ENCODE results near the gene DISP2. TPM values are rescaled to one million over a fixed set of nuclear protein-coding genes. Genes with fewer than 3 reads are reported as not detected.

DISP2 gene
- total RNA-seq, 1 experiment from 2014 or later: 0.22 TPM

DNA sequence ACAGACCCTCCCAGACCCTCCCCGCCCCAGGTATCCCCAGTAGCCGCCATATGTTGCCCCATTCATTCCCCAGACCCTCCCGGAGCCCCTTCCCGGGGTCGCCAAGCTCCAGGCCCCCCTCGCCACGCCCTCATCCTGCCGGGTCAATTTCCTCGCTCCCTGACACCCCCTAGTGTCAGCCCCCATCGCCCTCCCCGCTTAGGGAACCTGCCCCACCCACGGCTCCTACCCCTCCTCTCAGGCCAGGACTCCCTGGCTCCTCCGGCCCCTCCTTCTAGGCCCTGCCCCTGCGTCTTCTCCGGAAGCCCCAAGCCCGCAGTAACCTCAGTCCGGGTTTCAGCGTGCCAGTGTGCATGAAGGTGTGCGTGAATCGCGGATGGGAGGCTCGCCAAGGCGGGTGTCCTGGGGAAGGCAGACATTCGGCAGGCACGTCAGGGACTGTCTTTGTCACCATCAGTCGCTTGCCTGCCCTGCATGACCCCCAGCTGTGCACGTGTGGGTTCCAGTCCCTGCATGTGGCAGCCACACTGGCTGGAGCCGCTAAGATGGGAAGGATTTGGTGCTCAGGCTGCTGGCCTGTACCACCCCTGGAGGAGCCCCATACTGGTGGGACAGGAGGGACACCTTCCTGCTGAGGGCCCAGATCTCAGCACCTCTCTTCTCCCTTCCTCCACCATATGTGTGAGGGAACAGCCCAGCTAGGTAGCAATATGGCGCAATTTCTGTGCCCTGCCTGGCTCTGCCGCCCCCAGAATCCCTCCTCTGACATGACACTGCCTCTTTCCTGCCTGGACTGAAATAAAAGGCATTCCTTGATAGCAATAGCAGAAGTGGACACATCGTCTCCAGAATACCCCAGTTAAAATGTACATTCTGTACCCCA is 693 bp downstream of the DISP2 start:
- no peak overlapping the region for H3K27ac ChIP-seq
- peak; percentile 40 to 42 for DNase-seq

DNA sequence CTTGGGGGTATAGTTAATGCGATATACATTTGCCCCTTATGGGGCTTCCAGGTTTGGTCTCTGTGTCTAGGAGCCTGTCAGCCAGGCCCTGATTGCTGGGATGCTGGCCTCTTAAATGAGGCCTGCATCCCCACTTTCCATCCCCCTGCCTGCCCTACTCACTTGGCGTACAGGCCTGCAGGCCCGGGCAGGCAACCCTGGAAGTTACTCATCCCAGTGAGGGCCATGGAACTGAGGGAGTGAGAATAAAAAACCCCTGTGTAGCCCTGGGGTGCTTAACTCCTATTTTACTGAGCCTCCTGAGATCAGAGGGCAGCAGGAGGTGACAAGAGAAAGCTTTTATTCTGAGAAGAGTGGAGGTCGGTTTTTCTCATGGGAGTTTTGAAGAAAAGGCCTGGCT is 2.0 kb downstream of the DISP2 start:
- no peaks in the 10 kb centered on the region for H3K9me3 ChIP-seq (replicated peaks)
- H3K4me1 ChIP-seq: peaks cover 3% of the 10 kb centered on the region; the same call in 1 of the 2 replicates
- no peak for DNase-seq
- H3K4me3 ChIP-seq: no peak overlapping the region
- no peak overlapping the region for H3K27ac ChIP-seq
- H3K27me3 ChIP-seq: peaks cover 5% of the 10 kb centered on the region; the same call in 1 of the 2 replicates
- H3K36me3 ChIP-seq: no peaks in the 10 kb centered on the region

More for the DNA sequence above, 693 bp downstream of the DISP2 start:
- Histone ChIP-seq H3K4me1 (peaks cover 7% of the 10 kb centered on the region; the same call in 1 of the 2 replicates), H3K9me3 (replicated peaks) (no peaks in the 10 kb centered on the region), H3K27me3 (peaks cover 5% of the 10 kb centered on the region; the same call in 1 of the 2 replicates), H3K4me3 (peak overlapping the region; percentile 56), H3K36me3 (no peaks in the 10 kb centered on the region)

DNA sequence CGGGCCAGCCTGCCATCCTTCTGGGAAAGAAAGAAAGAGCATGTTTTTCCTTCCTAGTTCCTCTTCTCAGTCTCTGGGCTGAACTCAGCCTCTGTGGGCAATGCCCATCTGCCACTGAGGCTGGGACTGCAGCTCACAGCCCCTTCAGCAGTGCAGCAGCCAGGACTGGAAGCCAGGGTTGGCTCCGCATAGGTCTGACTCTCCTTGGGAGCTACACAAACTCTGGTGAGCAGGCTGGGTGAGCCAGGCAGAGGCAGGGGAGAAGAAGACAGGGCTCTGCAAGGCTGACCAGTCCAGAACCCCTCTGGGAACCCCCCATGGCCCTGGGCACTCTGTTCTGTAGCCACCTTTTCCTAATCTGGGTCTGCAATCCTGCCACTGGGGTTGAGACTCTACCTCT is 3.6 kb downstream of the DISP2 start:
- no peaks in the 10 kb centered on the region for H3K36me3 ChIP-seq
- no peak overlapping the region for H3K4me3 ChIP-seq
- H3K27ac ChIP-seq: no peak overlapping the region
- peaks cover 5% of the 10 kb centered on the region; the same call in 1 of the 2 replicates for H3K27me3 ChIP-seq
- no peaks in the 10 kb centered on the region for H3K9me3 ChIP-seq (replicated peaks)
- no peak for DNase-seq
- peaks cover 3% of the 10 kb centered on the region; the same call in 1 of the 2 replicates for H3K4me1 ChIP-seq

DNA sequence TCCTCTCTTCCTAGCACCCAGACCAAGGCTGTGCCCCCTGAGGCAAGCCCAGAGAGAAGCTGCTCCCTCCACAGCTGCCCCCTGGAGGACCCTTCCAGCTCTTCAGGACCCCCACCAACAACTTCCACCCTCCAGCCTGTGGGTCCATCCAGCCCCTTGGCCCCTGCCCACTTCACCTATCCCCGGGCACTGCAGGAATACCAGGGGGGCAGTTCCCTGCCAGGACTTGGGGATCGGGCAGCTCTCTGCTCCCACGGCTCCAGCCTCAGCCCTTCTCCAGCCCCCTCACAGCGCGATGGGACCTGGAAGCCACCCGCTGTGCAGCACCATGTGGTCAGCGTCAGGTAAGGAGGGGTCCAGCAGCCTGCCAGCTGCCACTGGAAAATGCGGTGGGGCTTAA is 5.6 kb downstream of the DISP2 start:
- Histone ChIP-seq H3K4me3 (no peak overlapping the region), H3K27ac (no peak overlapping the region), H3K4me1 (peaks cover 9% of the 10 kb centered on the region), H3K9me3 (replicated peaks) (no peaks in the 10 kb centered on the region), H3K36me3 (no peaks in the 10 kb centered on the region), H3K27me3 (peaks cover 4% of the 10 kb centered on the region; the same call in 1 of the 2 replicates)
- no peak for DNase-seq

DNA sequence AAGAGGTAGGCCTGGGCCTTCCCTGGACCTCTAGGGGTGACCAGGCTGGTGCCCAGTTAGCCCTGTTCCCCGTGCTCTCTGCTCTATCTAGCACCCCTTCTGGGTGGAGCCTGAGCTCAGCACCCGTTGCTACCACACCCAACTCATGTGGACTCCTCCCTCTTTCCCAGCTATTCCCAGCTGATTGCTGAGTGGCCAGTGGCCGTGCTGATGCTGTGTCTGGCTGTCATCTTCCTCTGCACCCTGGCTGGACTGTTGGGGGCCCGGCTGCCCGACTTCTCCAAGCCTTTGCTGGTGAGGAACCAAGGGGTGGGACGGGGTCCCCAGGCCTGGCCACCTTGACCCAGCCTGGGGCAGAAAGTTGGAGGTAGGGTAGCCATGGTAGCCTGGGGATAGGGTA is 6.2 kb downstream of the DISP2 start:
- Histone ChIP-seq H3K9me3 (replicated peaks) (no peaks in the 10 kb centered on the region), H3K27me3 (no peaks in the 10 kb centered on the region), H3K4me3 (no peak overlapping the region)

DNA sequence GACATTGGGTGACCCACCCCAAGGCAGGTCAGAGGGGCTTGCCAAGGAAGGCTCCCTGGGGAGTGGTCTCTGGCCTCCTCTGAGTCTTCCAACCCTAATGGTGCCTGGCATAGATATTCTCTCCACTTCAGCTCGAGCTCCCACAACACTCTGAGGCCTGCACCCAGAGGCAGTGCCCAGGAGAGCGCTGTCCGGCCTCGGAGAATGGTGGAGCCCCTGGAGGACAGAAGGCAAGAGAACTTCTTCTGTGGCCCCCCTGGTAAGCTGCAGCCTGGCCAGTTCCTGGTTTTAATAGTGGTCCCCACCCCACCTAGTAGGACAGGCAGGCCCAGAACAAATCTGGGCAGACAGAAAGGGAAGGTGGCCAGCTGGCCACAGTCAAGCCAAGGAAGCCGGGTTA is 7.0 kb downstream of the DISP2 start:
- Histone ChIP-seq H3K9me3 (replicated peaks) (no peaks in the 10 kb centered on the region), H3K36me3 (no peaks in the 10 kb centered on the region), H3K27me3 (no peaks in the 10 kb centered on the region), H3K4me1 (peaks cover 8% of the 10 kb centered on the region), H3K27ac (no peak overlapping the region), H3K4me3 (no peak overlapping the region)
- DNase-seq: no peak

More for the DNA sequence above, 6.2 kb downstream of the DISP2 start:
- H3K27ac ChIP-seq: no peak overlapping the region
- no peaks in the 10 kb centered on the region for H3K36me3 ChIP-seq
- H3K4me1 ChIP-seq: peaks cover 8% of the 10 kb centered on the region
- DNase-seq: no peak

DNA sequence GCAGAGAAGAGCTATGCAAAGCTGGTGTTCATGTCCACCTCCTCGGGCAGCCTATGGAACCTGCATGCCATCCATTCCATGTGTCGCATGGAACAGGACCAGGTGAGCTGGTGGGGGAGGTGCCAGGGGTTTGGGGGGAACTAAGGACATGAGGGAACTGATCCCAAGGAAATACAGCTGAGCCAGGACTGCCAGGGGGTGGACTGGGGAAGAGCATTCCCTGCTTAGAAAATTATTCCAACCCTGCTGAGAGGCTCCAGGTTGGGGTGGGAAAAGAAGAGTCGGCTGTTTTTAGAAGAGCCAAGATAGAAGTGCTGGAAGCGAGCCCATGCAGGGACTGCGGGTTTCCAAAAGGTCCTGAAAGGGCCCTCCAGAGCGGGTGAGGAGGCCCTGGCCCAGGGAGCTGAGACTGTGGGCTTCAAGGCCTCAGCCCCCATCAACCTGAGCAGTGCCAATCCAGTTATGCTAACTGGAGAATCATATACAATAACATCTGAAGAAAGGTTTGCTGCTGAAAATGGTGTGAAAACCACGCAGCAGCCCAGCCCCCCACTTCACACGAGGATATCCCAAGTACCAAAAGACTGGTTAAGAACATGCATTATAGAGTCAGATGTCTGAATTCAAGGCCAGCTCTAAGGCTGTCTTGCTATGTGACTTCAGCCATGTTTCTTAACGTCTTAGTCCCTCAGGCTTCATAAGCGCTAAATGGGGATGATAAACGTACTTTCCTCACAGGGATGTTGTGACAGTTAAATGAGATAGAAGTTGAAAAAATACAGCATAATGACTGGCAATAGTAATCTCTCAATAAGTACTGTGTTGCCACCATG is 7.8 kb downstream of the DISP2 start:
- no peaks in the 10 kb centered on the region for H3K36me3 ChIP-seq
- H3K9me3 ChIP-seq (replicated peaks): no peaks in the 10 kb centered on the region
- no peak overlapping the region for H3K4me3 ChIP-seq
- no peaks in the 10 kb centered on the region for H3K27me3 ChIP-seq
- H3K4me1 ChIP-seq: peaks cover 8% of the 10 kb centered on the region
- H3K27ac ChIP-seq: no peak overlapping the region
- no peak for DNase-seq

DNA sequence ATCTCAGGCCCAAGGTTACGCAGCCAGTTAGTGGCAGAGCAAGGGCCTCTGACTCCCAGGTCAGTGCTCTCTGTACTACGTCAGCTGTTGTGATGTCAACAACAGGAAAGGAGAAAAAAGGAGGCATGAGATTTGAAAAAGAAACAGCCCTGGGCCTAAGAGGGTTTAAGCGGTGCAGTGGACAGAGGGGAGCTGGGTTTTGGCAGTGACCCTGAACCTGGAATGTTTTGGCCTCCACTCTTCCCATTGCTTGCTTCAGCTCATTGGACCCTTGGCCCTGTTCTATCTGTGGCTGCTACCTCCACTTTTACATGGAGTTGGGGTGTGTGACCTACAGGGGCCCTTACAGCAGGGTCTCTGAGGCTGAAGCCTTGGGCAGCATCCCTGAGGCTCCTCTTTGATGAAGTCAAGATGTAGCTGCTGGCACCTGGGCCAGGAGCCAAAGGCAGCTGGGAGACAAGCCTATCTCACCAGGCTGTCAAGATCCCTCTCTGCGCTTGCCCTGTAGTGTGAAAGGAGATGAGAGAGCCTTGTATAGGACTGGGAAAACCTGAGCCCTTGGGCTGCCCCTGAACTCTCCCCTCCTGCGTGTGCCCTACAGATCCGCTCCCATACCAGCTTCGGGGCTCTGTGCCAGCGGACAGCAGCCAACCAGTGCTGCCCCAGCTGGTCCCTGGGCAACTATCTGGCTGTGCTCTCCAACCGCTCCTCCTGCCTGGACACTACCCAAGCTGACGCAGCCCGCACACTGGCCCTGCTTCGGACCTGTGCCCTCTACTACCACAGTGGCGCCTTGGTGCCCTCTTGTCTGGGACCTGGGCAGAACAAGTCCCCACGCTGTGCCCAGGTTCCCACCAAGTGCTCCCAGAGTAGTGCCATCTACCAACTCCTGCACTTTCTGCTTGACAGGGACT is 8.7 kb downstream of the DISP2 start:
- Histone ChIP-seq H3K4me3 (no peak overlapping the region), H3K4me1 (peaks cover 8% of the 10 kb centered on the region), H3K27me3 (no peaks in the 10 kb centered on the region), H3K9me3 (replicated peaks) (no peaks in the 10 kb centered on the region), H3K36me3 (no peaks in the 10 kb centered on the region), H3K27ac (no peak overlapping the region)
- DNase-seq: no peak

DNA sequence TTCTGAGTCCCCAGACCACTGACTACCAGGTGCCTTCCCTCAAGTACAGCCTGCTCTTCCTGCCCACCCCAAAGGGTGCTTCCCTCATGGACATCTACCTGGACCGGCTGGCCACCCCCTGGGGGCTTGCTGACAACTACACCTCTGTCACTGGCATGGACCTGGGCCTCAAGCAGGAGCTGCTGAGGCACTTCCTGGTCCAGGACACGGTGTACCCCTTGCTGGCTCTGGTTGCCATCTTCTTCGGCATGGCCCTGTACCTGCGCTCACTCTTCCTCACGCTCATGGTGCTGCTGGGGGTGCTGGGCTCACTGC is 9.3 kb downstream of the DISP2 start:
- H3K4me1 ChIP-seq: peaks cover 8% of the 10 kb centered on the region
- no peak overlapping the region for H3K4me3 ChIP-seq
- H3K36me3 ChIP-seq: no peaks in the 10 kb centered on the region
- no peak overlapping the region for H3K27ac ChIP-seq
- DNase-seq: no peak
- H3K9me3 ChIP-seq (replicated peaks): no peaks in the 10 kb centered on the region
- no peaks in the 10 kb centered on the region for H3K27me3 ChIP-seq

DNA sequence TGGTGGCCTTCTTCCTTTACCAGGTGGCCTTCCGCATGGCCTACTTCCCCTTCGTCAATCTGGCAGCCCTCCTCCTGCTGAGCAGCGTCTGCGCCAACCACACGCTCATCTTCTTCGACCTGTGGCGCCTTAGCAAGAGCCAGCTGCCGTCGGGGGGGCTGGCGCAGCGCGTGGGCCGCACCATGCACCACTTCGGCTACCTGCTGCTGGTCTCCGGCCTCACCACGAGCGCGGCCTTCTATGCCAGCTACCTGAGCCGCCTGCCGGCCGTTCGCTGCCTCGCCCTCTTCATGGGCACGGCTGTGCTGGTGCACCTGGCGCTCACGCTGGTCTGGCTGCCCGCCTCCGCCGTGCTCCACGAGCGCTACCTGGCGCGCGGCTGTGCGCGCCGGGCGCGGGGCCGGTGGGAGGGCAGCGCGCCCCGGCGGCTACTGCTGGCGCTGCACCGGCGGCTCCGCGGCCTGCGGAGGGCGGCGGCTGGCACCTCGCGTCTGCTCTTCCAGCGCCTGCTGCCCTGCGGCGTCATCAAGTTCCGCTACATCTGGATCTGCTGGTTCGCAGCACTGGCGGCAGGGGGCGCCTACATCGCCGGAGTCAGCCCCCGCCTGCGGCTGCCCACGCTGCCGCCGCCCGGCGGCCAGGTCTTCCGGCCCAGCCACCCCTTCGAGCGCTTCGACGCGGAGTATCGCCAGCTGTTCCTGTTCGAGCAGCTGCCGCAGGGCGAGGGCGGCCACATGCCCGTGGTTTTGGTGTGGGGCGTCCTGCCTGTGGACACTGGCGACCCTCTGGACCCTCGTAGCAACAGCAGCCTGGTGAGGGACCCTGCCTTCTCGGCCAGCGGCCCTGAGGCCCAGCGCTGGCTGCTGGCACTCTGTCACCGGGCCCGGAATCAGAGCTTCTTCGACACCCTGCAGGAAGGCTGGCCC is 9.9 kb downstream of the DISP2 start:
- H3K27me3 ChIP-seq: no peaks in the 10 kb centered on the region
- no peaks in the 10 kb centered on the region for H3K36me3 ChIP-seq
- peak overlapping the region; percentile 31 for H3K4me3 ChIP-seq
- no peaks in the 10 kb centered on the region for H3K9me3 ChIP-seq (replicated peaks)
- peak overlapping the region; percentile 63 for H3K27ac ChIP-seq
- peaks cover 8% of the 10 kb centered on the region for H3K4me1 ChIP-seq
- DNase-seq: peak; percentile 91 to 95

DNA sequence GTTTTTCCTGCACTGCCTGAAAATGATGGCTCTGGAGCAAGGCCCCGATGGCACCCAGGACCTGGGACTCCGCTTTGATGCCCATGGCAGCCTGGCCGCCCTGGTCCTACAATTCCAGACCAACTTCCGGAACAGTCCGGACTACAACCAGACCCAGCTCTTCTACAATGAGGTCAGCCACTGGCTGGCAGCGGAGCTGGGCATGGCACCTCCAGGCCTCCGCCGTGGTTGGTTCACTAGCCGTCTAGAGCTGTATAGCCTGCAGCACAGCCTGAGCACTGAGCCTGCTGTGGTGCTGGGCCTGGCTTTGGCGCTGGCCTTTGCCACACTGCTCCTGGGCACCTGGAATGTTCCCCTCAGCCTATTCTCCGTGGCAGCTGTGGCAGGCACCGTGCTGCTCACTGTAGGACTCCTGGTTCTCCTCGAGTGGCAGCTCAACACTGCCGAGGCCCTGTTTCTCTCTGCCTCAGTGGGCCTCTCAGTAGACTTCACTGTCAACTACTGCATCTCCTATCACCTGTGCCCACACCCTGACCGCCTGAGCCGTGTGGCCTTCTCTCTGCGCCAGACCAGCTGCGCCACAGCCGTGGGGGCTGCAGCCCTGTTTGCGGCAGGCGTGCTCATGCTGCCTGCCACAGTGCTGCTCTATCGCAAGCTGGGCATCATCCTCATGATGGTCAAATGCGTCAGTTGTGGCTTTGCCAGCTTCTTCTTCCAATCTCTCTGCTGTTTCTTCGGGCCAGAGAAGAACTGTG is 10.9 kb downstream of the DISP2 start:
- no peak for DNase-seq
- peak overlapping the region; percentile 30; the same call in 1 of the 2 replicates for H3K4me3 ChIP-seq

DNA sequence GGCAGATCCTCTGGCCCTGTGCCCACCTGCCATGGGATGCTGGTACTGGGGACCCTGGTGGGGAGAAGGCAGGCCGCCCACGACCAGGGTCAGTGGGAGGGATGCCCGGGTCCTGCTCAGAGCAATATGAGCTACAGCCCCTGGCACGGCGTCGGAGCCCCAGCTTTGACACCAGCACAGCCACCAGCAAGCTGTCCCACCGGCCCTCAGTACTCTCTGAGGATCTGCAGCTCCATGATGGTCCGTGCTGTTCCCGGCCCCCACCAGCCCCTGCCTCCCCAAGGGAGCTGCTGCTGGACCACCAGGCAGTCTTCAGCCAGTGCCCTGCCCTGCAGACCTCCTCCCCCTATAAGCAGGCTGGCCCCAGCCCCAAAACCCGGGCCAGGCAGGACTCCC is 11.5 kb downstream of the DISP2 start:
- DNase-seq: no peak
- Histone ChIP-seq H3K36me3 (no peaks in the 10 kb centered on the region), H3K4me1 (peaks cover 8% of the 10 kb centered on the region), H3K9me3 (replicated peaks) (no peaks in the 10 kb centered on the region), H3K4me3 (no peak overlapping the region), H3K27ac (no peak overlapping the region), H3K27me3 (no peaks in the 10 kb centered on the region)

More for the DNA sequence above, 10.9 kb downstream of the DISP2 start:
- Histone ChIP-seq H3K27ac (peak overlapping the region; percentile 63), H3K4me1 (peaks cover 8% of the 10 kb centered on the region), H3K9me3 (replicated peaks) (no peaks in the 10 kb centered on the region), H3K27me3 (no peaks in the 10 kb centered on the region), H3K36me3 (no peaks in the 10 kb centered on the region)

DNA sequence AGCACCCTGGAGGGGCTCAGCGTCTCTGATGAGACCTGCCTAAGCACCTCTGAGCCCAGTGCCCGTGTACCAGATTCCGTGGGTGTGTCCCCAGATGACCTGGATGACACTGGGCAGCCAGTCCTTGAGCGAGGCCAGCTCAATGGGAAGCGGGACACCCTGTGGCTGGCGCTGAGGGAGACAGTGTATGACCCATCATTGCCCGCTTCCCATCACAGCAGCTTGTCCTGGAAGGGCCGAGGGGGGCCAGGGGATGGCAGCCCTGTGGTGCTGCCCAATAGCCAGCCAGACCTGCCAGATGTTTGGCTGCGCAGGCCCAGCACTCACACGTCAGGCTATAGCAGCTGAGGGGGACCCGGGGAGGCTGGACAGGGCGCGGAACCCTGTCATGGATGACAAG is 12.0 kb downstream of the DISP2 start:
- Histone ChIP-seq H3K9me3 (replicated peaks) (no peaks in the 10 kb centered on the region), H3K27ac (no peak overlapping the region), H3K36me3 (no peaks in the 10 kb centered on the region), H3K27me3 (no peaks in the 10 kb centered on the region), H3K4me1 (peaks cover 8% of the 10 kb centered on the region), H3K4me3 (no peak overlapping the region)
- DNase-seq: no peak
